ENCODE measurements around the gene MYT1. TPM values are rescaled to one million over a fixed set of nuclear protein-coding genes. Genes with fewer than 3 reads are reported as not detected.

Gene MYT1
- total and polyA plus RNA-seq, 9 of the 15 experiments (the other 6 are each of a cell fraction or from before 2014, with no cell fraction given), result 0.02 to 0.12 (median 0.06) TPM; not detected in 4

DNA sequence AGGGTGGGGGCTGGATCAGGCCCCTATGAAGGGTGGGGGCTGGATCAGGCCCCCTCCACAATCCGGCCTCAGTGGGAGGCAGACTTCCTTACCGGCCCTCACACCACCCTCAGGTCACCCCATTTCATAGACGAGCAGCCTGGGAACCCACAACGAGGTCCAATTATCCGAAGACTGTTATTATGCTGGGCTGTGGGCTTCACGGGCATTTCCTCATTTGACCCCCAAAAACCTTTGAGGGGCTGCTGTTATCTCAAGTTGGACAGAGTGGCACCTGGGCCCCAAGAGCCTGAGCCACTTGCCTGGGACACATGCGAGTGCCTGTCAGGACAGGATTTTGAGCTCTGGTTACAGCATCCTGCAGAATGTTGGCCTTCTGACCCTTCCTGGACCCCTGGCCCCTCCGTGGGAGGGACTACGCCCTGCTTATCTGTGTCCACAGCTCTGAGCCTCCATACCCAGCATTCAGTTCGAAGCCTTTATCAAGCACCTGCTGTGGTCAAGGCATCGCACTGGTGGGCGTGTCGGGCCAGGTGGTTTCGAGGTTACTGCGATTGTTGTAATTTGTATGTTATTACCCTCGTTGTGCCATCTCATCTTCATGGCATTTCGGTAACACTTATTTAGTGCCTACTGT lies 56.8 kb downstream of the MYT1 start (continued):
- TF ChIP-seq TOE1 (IDR thresholded peaks at IDR 0.05; ENCODE audit: borderline replicate concordance) (peak; percentile 57; the same call in 1 of the 2 replicates), TOE1 (CRISPR knock-in tag; IDR thresholded peaks at IDR 0.05; ENCODE audit: borderline replicate concordance, low read depth) (no peak), STAT5B (CRISPR knock-in tag; IDR thresholded peaks at IDR 0.05) (no peak), PTTG1 (tag; IDR thresholded peaks at IDR 0.05; ENCODE audit: low read depth) (no peak), HDAC2 (IDR thresholded peaks at IDR 0.05) (peak; percentile 98), RHOXF2B (CRISPR knock-in tag; conservative IDR thresholded peaks at IDR 0.05) (no peak), SP2 (IDR thresholded peaks at IDR 0.05; ENCODE audit: extremely low read depth, low read depth, low read length, poor library complexity, severe bottlenecking) (no peak), ZNF436 (CRISPR knock-in tag; IDR thresholded peaks at IDR 0.05) (no peak), NCOA1 (IDR thresholded peaks at IDR 0.05; ENCODE audit: low read depth) (peak; percentile 92; the same call in 1 of the 2 replicates), SIRT6 (IDR thresholded peaks at IDR 0.05; ENCODE audit: low read depth, low read length) (no peak), ARHGAP35 (IDR thresholded peaks at IDR 0.05; ENCODE audit: partially characterized antibody) (no peak), SNRNP70 (optimal IDR thresholded peaks at IDR 0.05; ENCODE audit: low read depth, low read length) (no peak), PTBP1 (IDR thresholded peaks at IDR 0.05; ENCODE audit: low read depth, low read length) (0 out of 2 replicates have a peak, but pooled peaks have one; percentile 70), SRSF3 (IDR thresholded peaks at IDR 0.05; ENCODE audit: insufficient read depth, low read length) (no peak), TEAD1 (CRISPR knock-in tag; IDR thresholded peaks at IDR 0.05) (peak; percentile 86 to 96), ZNF76 (CRISPR knock-in tag; IDR thresholded peaks at IDR 0.05; ENCODE audit: borderline replicate concordance) (no peak), MYBL2 (IDR thresholded peaks at IDR 0.05; ENCODE audit: low read depth) (no peak), MYBL2 (CRISPR knock-in tag; IDR thresholded peaks at IDR 0.05; ENCODE audit: borderline replicate concordance) (no peak), PTRF (tag; IDR thresholded peaks at IDR 0.05) (no peak), SMARCB1 (IDR thresholded peaks at IDR 0.05; ENCODE audit: insufficient read length, low read depth) (no peak), FOXJ2 (tag; IDR thresholded peaks at IDR 0.05) (no peak)
- TF ChIP-seq, protein P1, sequence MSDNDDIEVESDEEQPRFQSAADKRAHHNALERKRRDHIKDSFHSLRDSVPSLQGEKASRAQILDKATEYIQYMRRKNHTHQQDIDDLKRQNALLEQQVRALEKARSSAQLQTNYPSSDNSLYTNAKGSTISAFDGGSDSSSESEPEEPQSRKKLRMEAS (CRISPR knock-in tag; IDR thresholded peaks at IDR 0.05), result peak; percentile 96
- TF ChIP-seq, protein P2, sequence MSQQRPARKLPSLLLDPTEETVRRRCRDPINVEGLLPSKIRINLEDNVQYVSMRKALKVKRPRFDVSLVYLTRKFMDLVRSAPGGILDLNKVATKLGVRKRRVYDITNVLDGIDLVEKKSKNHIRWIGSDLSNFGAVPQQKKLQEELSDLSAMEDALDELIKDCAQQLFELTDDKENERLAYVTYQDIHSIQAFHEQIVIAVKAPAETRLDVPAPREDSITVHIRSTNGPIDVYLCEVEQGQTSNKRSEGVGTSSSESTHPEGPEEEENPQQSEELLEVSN (IDR thresholded peaks at IDR 0.05; ENCODE audit: borderline replicate concordance in 1 of 2, extremely low read depth in 1 of 2, insufficient read depth in 1 of 2, insufficient read length in 1 of 2, low read depth in 1 of 2, low read length in 1 of 2, poor library complexity in 1 of 2, severe bottlenecking in 1 of 2), result peak; percentile 17 to 59
- TF ChIP-seq, protein P3, sequence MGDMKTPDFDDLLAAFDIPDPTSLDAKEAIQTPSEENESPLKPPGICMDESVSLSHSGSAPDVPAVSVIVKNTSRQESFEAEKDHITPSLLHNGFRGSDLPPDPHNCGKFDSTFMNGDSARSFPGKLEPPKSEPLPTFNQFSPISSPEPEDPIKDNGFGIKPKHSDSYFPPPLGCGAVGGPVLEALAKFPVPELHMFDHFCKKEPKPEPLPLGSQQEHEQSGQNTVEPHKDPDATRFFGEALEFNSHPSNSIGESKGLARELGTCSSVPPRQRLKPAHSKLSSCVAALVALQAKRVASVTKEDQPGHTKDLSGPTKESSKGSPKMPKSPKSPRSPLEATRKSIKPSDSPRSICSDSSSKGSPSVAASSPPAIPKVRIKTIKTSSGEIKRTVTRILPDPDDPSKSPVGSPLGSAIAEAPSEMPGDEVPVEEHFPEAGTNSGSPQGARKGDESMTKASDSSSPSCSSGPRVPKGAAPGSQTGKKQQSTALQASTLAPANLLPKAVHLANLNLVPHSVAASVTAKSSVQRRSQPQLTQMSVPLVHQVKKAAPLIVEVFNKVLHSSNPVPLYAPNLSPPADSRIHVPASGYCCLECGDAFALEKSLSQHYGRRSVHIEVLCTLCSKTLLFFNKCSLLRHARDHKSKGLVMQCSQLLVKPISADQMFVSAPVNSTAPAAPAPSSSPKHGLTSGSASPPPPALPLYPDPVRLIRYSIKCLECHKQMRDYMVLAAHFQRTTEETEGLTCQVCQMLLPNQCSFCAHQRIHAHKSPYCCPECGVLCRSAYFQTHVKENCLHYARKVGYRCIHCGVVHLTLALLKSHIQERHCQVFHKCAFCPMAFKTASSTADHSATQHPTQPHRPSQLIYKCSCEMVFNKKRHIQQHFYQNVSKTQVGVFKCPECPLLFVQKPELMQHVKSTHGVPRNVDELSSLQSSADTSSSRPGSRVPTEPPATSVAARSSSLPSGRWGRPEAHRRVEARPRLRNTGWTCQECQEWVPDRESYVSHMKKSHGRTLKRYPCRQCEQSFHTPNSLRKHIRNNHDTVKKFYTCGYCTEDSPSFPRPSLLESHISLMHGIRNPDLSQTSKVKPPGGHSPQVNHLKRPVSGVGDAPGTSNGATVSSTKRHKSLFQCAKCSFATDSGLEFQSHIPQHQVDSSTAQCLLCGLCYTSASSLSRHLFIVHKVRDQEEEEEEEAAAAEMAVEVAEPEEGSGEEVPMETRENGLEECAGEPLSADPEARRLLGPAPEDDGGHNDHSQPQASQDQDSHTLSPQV (IDR thresholded peaks at IDR 0.05), result peak; percentile 77
